Measurements from ENCODE around the gene ITLN2. TPM values are rescaled to one million over a fixed set of nuclear protein-coding genes. Genes with fewer than 3 reads are reported as not detected.
A peak's percentile ranks its signal among the peaks of the same experiment; 100 is the strongest.
"Not testable (repeated sequence)": the region's sequence is repeated elsewhere in the genome, so short reads cannot be mapped to it uniquely, and the experiment has no call there.

ITLN2 gene
- total and polyA plus RNA-seq, 2 donors (not counting 3 experiments of a cell fraction or from before 2014, with no cell fraction given), result 0.46 TPM; not detected in 1

DNA sequence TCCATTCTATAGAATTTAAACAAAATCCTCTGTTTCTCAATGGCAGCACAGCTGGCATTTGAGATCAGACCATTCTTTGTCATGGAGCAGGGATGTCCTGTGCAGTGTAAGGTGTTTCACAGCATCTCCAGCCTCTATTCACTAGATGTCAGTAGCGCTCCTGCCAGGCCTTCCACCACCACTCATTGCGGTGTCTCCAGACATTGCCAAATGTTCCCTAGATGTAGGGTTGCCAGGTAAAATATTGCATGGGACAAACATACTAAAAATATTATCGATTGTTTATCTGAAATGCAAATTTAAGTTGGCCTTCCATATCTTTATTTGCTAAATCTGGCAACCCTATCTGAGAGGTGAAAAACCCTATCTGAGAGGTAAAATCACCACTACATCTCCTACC, 11.7 kb downstream of the ITLN2 start:
- CTCF ChIA-PET, result interaction anchor here (1.8 kb wide), 1 partner anchor 11 kb away, joined by 4 read pairs; no protein-coding TSS in a partner anchor
- FAIRE-seq (no peak), DNase-seq (ENCODE audit: low read depth, low spot score) (peak; percentile 28)
- BruUV-seq (replicated peaks), result no TSS peak
- no peak overlapping the region for H3K4me3 ChIP-seq (replicated peaks in 1 of 3; ENCODE audit: insufficient read depth in 1 of 3, low read depth in 1 of 3, low read length in 3 of 3)
- no peaks in the 10 kb centered on the region for H3K79me2 ChIP-seq (ENCODE audit: control insufficient read depth, insufficient read depth, low read length)
- no peaks in the 10 kb centered on the region for H3K9me3 ChIP-seq (replicated peaks; ENCODE audit: control insufficient read depth, insufficient read depth, low read length)
- H3K27ac ChIP-seq (ENCODE audit: insufficient read depth, low read depth, low read length), result no peak overlapping the region
- no peak overlapping the region for H2AFZ ChIP-seq (ENCODE audit: low read depth, low read length)
- TF ChIP-seq, protein P1, sequence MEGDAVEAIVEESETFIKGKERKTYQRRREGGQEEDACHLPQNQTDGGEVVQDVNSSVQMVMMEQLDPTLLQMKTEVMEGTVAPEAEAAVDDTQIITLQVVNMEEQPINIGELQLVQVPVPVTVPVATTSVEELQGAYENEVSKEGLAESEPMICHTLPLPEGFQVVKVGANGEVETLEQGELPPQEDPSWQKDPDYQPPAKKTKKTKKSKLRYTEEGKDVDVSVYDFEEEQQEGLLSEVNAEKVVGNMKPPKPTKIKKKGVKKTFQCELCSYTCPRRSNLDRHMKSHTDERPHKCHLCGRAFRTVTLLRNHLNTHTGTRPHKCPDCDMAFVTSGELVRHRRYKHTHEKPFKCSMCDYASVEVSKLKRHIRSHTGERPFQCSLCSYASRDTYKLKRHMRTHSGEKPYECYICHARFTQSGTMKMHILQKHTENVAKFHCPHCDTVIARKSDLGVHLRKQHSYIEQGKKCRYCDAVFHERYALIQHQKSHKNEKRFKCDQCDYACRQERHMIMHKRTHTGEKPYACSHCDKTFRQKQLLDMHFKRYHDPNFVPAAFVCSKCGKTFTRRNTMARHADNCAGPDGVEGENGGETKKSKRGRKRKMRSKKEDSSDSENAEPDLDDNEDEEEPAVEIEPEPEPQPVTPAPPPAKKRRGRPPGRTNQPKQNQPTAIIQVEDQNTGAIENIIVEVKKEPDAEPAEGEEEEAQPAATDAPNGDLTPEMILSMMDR (IDR thresholded peaks at IDR 0.05; ENCODE audit: extremely low read depth in 1 of 2, insufficient read depth in 1 of 2, low read depth in 1 of 2, low read length in 2 of 2), result no peak
- TF ChIP-seq MYC (IDR thresholded peaks at IDR 0.05; ENCODE audit: low read depth, low read length), result no peak
- no peak for TF ChIP-seq POLR2A (IDR thresholded peaks at IDR 0.05; ENCODE audit: low read depth, low read length)
- TF ChIP-seq, protein P2, sequence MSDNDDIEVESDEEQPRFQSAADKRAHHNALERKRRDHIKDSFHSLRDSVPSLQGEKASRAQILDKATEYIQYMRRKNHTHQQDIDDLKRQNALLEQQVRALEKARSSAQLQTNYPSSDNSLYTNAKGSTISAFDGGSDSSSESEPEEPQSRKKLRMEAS (IDR thresholded peaks at IDR 0.05; ENCODE audit: insufficient read depth, insufficient read length), result no peak
- TF ChIP-seq GATA2 (IDR thresholded peaks at IDR 0.05; ENCODE audit: insufficient read depth, insufficient read length, low read depth, low read length), result no peak
- no peak for TF ChIP-seq POLR2AphosphoS5 (IDR thresholded peaks at IDR 0.05; ENCODE audit: insufficient read depth, low read depth, low read length)
- no peak for TF ChIP-seq EZH2 (IDR thresholded peaks at IDR 0.05; ENCODE audit: borderline replicate concordance, low read depth, low read length, severe bottlenecking)
- TF ChIP-seq FOS (IDR thresholded peaks at IDR 0.05; ENCODE audit: borderline replicate concordance, insufficient read depth, low read length), result no peak
- TF ChIP-seq JUN (IDR thresholded peaks at IDR 0.05; ENCODE audit: borderline replicate concordance, insufficient read depth, insufficient read length, low read depth), result no peak
- no peaks in the 10 kb centered on the region for H3K36me3 ChIP-seq (ENCODE audit: control insufficient read depth in 2 of 2, extremely low read depth in 1 of 2, insufficient read depth in 2 of 2, low read length in 2 of 2)
- POLR2A ChIA-PET, result no interaction called here
- H3K9ac ChIP-seq (replicated peaks; ENCODE audit: extremely low read depth, insufficient read depth, low read length), result no peak overlapping the region
- no peaks in the 10 kb centered on the region for H4K20me1 ChIP-seq (replicated peaks; ENCODE audit: control insufficient read depth, extremely low read depth, insufficient read depth, low read length)
- H3K4me1 ChIP-seq (ENCODE audit: control insufficient read depth, extremely low read depth, insufficient read depth, low read length), result no peaks in the 10 kb centered on the region
- H3K4me2 ChIP-seq (ENCODE audit: insufficient read depth, low read length), result no peak overlapping the region
- dilution Hi-C loops (cut with MboI; ENCODE audit: extremely low pct_ligation_motif_present, low sequenced_read_pairs), result no loop called here
- H3K27me3 ChIP-seq (ENCODE audit: control insufficient read depth in 2 of 2, insufficient read depth in 2 of 2, low read length in 2 of 2), result peaks cover 0 to 2% of the 10 kb centered on the region in 2 experiments
- intact Hi-C loops (cut with micrococcal nuclease), result no loop called here
- H3K9me1 ChIP-seq (replicated peaks; ENCODE audit: control insufficient read depth, extremely low read depth, insufficient read depth, low read length), result no peaks in the 10 kb centered on the region

DNA sequence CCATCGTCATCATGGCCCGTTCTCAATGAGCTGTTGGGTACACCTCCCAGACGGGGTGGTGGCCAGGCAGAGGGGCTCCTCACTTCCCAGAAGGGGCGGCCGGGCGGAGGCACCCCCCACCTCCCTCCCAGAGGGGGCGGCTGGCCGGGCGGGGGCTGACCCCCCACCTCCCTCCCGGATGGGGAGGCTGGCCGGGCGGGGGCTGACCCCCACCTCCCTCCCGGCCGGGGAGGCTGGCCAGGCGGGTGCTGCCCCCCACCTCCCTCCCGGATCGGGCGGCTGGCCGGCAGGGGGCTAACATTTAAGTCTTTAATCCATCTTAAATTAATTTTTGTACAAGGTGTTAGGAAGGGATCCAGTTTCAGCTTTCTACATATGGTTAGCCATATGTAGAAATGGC, 17.9 kb downstream of the ITLN2 start:
- BruUV-seq (replicated peaks); intact Hi-C loops (cut with micrococcal nuclease): not testable (repeated sequence)

More for the DNA sequence above, 17.9 kb downstream of the ITLN2 start:
- H3K79me2 ChIP-seq (ENCODE audit: control insufficient read depth, insufficient read depth, low read length); DNase-seq (ENCODE audit: low read depth, low spot score); H3K4me3 ChIP-seq (replicated peaks in 1 of 3; ENCODE audit: insufficient read depth in 1 of 3, low read depth in 1 of 3, low read length in 3 of 3); FAIRE-seq; dilution Hi-C loops (cut with MboI; ENCODE audit: extremely low pct_ligation_motif_present, low sequenced_read_pairs); H3K27ac ChIP-seq (ENCODE audit: insufficient read depth, low read depth, low read length); H3K9me3 ChIP-seq (replicated peaks; ENCODE audit: control insufficient read depth, insufficient read depth, low read length); H2AFZ ChIP-seq (ENCODE audit: low read depth, low read length); H3K4me2 ChIP-seq (ENCODE audit: insufficient read depth, low read length); H3K9me1 ChIP-seq (replicated peaks; ENCODE audit: control insufficient read depth, extremely low read depth, insufficient read depth, low read length); POLR2A ChIA-PET; H3K27me3 ChIP-seq (ENCODE audit: control insufficient read depth in 2 of 2, insufficient read depth in 2 of 2, low read length in 2 of 2); H4K20me1 ChIP-seq (replicated peaks; ENCODE audit: control insufficient read depth, extremely low read depth, insufficient read depth, low read length); CTCF ChIA-PET; H3K36me3 ChIP-seq (ENCODE audit: control insufficient read depth in 2 of 2, extremely low read depth in 1 of 2, insufficient read depth in 2 of 2, low read length in 2 of 2); H3K4me1 ChIP-seq (ENCODE audit: control insufficient read depth, extremely low read depth, insufficient read depth, low read length); H3K9ac ChIP-seq (replicated peaks; ENCODE audit: extremely low read depth, insufficient read depth, low read length): not testable (repeated sequence)
